Stimulated activated memory B cell treated with anti-CD40 and anti-IgM and Interleukin-4, amounts not matched to agents 10 μg/mL and 1 μg/mL and 100 μg/mL, for 72 hours (primary cell): Measurements from ENCODE around the gene TARBP2.
A peak's percentile ranks its signal among the peaks of the same experiment; 100 is the strongest.

Experiments
- ATAC-seq: fragments of 150-1000 bp; cut with Tn5 transposase; 2 replicates; pipeline ENCODE4 v1.10.0; 2021
- H3K27ac Mint-ChIP-seq: one replicate; pipeline ENCODE4 v1.8.0; 2022; ENCODE audit warnings: mild to moderate bottlenecking, mixed read lengths
- H3K27me3 Mint-ChIP-seq: one replicate; pipeline ENCODE4 v1.8.0; 2022; ENCODE audit warnings: mixed read lengths
- H3K36me3 Mint-ChIP-seq: one replicate; pipeline ENCODE4 v1.8.0; 2022; ENCODE audit warnings: mixed read lengths
- H3K4me1 Mint-ChIP-seq: one replicate; pipeline ENCODE4 v1.8.0; 2022; ENCODE audit warnings: mixed read lengths
- H3K4me3 Mint-ChIP-seq: one replicate; pipeline ENCODE4 v1.8.0; 2022; ENCODE audit warnings: mild to moderate bottlenecking, moderate library complexity, mixed read lengths
- H3K9me3 Mint-ChIP-seq: one replicate; pipeline ENCODE4 v1.8.0; 2022; ENCODE audit warnings: mixed read lengths

The TARBP2 gene

GRCh38 chr12:53499266-53500141 lies 1.6 kb upstream of the TARBP2 start, which contains the start of gene MAP3K12:
MAP3K12 (minus strand) TSS chr12:53499458; CDS start chr12:53487391, 12,067 bp downstream.
- Mint-ChIP-seq H3K4me3 (peak within 1 kb of the TSS; percentile 87), H3K9me3 (no peaks in the 10 kb centered on the region), H3K4me1 (peaks cover 36% of the 10 kb centered on the region), H3K27ac (peak within 1 kb of the TSS; percentile 98), H3K36me3 (peaks cover 3% of the 10 kb centered on the region), H3K27me3 (no peaks in the 10 kb centered on the region)
- ATAC-seq = no peak

- ATAC-seq = no peak
- Mint-ChIP-seq H3K36me3 (peaks cover 11% of the 10 kb centered on the region), H3K4me1 (peaks cover 42% of the 10 kb centered on the region), H3K27ac (peak overlapping the region; percentile 98), H3K27me3 (no peaks in the 10 kb centered on the region), H3K4me3 (peak overlapping the region; percentile 87), H3K9me3 (no peaks in the 10 kb centered on the region)
Measured at GRCh38 chr12:53500142-53500775, 824 bp upstream of the TARBP2 start.

- H3K27ac Mint-ChIP-seq = peak overlapping the region; percentile 98
- no peaks in the 10 kb centered on the region for H3K9me3 Mint-ChIP-seq
- peak overlapping the region; percentile 87 for H3K4me3 Mint-ChIP-seq
- H3K4me1 Mint-ChIP-seq = peaks cover 42% of the 10 kb centered on the region
- ATAC-seq = no peak
- no peaks in the 10 kb centered on the region for H3K27me3 Mint-ChIP-seq
- peaks cover 20% of the 10 kb centered on the region for H3K36me3 Mint-ChIP-seq
Measured at GRCh38 chr12:53501615-53502181, 615 bp downstream of the TARBP2 start.

GRCh38 chr12:53502331-53502730 lies 1.2 kb downstream of the TARBP2 start:
- no peak for ATAC-seq
- Mint-ChIP-seq H3K4me1 (peaks cover 42% of the 10 kb centered on the region), H3K27ac (peak overlapping the region; percentile 98), H3K36me3 (peaks cover 25% of the 10 kb centered on the region), H3K27me3 (no peaks in the 10 kb centered on the region), H3K4me3 (peak overlapping the region; percentile 87), H3K9me3 (no peaks in the 10 kb centered on the region)

- peaks cover 42% of the 10 kb centered on the region for H3K4me1 Mint-ChIP-seq
- H3K9me3 Mint-ChIP-seq = no peaks in the 10 kb centered on the region
- no peak for ATAC-seq
- H3K36me3 Mint-ChIP-seq = peaks cover 25% of the 10 kb centered on the region
- no peaks in the 10 kb centered on the region for H3K27me3 Mint-ChIP-seq
- H3K4me3 Mint-ChIP-seq = no peak overlapping the region
- no peak overlapping the region for H3K27ac Mint-ChIP-seq
Measured at GRCh38 chr12:53502983-53503728, 2.1 kb downstream of the TARBP2 start.

GRCh38 chr12:53504004-53504920 lies 3.2 kb downstream of the TARBP2 start:
- no peaks in the 10 kb centered on the region for H3K27me3 Mint-ChIP-seq
- no peak overlapping the region for H3K27ac Mint-ChIP-seq
- H3K4me1 Mint-ChIP-seq = peaks cover 38% of the 10 kb centered on the region
- no peak for ATAC-seq
- H3K36me3 Mint-ChIP-seq = peaks cover 25% of the 10 kb centered on the region
- no peak overlapping the region for H3K4me3 Mint-ChIP-seq
- H3K9me3 Mint-ChIP-seq = no peaks in the 10 kb centered on the region

GRCh38 chr12:53505086-53505485 lies 4.0 kb downstream of the TARBP2 start:
- Mint-ChIP-seq H3K27me3 (no peaks in the 10 kb centered on the region), H3K27ac (no peak overlapping the region), H3K4me3 (no peak overlapping the region), H3K36me3 (peaks cover 25% of the 10 kb centered on the region), H3K4me1 (peaks cover 33% of the 10 kb centered on the region), H3K9me3 (no peaks in the 10 kb centered on the region)
- no peak for ATAC-seq

GRCh38 chr12:53505555-53506449 lies 4.7 kb downstream of the TARBP2 start:
- H3K4me3 Mint-ChIP-seq = peak overlapping the region; percentile 13
- ATAC-seq = no peak
- H3K9me3 Mint-ChIP-seq = no peaks in the 10 kb centered on the region
- peaks cover 26% of the 10 kb centered on the region for H3K36me3 Mint-ChIP-seq
- H3K4me1 Mint-ChIP-seq = peaks cover 30% of the 10 kb centered on the region
- no peaks in the 10 kb centered on the region for H3K27me3 Mint-ChIP-seq
- peak overlapping the region; percentile 31 for H3K27ac Mint-ChIP-seq

- no peaks in the 10 kb centered on the region for H3K9me3 Mint-ChIP-seq
- H3K27ac Mint-ChIP-seq = no peak overlapping the region
- peaks cover 32% of the 10 kb centered on the region for H3K36me3 Mint-ChIP-seq
Measured at GRCh38 chr12:53506450-53506785, 5.3 kb downstream of the TARBP2 start.

GRCh38 chr12:53506881-53507602 lies 6.0 kb downstream of the TARBP2 start, which contains the start of gene NPFF:
NPFF (minus strand) TSS chr12:53507484; CDS start chr12:53507474, 10 bp downstream.
- Mint-ChIP-seq H3K36me3 (peaks cover 37% of the 10 kb centered on the region), H3K4me3 (no peak within 1 kb of the TSS), H3K9me3 (no peaks in the 10 kb centered on the region), H3K4me1 (peaks cover 24% of the 10 kb centered on the region), H3K27ac (peak within 1 kb of the TSS; percentile 5), H3K27me3 (no peaks in the 10 kb centered on the region)
- ATAC-seq = no peak

More at GRCh38 chr12:53506450-53506785, 5.3 kb downstream of the TARBP2 start:
- H3K4me1 Mint-ChIP-seq = peaks cover 30% of the 10 kb centered on the region
- H3K27me3 Mint-ChIP-seq = no peaks in the 10 kb centered on the region
- ATAC-seq = no peak
- no peak overlapping the region for H3K4me3 Mint-ChIP-seq

- Mint-ChIP-seq H3K4me3 (no peak overlapping the region), H3K9me3 (no peaks in the 10 kb centered on the region), H3K4me1 (peaks cover 20% of the 10 kb centered on the region), H3K27me3 (no peaks in the 10 kb centered on the region), H3K36me3 (peaks cover 42% of the 10 kb centered on the region), H3K27ac (no peak overlapping the region)
- no peak for ATAC-seq
Measured at GRCh38 chr12:53507603-53507885, 6.5 kb downstream of the TARBP2 start.

GRCh38 chr12:53508534-53509170 lies 7.6 kb downstream of the TARBP2 start:
- no peaks in the 10 kb centered on the region for H3K27me3 Mint-ChIP-seq

More at GRCh38 chr12:53508534-53509170, 7.6 kb downstream of the TARBP2 start:
- Mint-ChIP-seq H3K4me1 (peaks cover 20% of the 10 kb centered on the region), H3K27ac (peak overlapping the region; percentile 5), H3K9me3 (no peaks in the 10 kb centered on the region), H3K4me3 (no peak overlapping the region), H3K36me3 (peaks cover 45% of the 10 kb centered on the region)
- peak; percentile 93 for ATAC-seq
